GM21515 (cell line): ENCODE results near the gene DKK3.
"Not testable (repeated sequence)": the region's sequence is repeated elsewhere in the genome, so short reads cannot be mapped to it uniquely, and the experiment has no call there.

Experiments
- ATAC-seq: cut with Tn5 transposase; IDR thresholded peaks from one replicate; pipeline ENCODE4 v1.9.1; 2021; ENCODE audit not compliant: unreplicated experiment

The DKK3 gene

DNA sequence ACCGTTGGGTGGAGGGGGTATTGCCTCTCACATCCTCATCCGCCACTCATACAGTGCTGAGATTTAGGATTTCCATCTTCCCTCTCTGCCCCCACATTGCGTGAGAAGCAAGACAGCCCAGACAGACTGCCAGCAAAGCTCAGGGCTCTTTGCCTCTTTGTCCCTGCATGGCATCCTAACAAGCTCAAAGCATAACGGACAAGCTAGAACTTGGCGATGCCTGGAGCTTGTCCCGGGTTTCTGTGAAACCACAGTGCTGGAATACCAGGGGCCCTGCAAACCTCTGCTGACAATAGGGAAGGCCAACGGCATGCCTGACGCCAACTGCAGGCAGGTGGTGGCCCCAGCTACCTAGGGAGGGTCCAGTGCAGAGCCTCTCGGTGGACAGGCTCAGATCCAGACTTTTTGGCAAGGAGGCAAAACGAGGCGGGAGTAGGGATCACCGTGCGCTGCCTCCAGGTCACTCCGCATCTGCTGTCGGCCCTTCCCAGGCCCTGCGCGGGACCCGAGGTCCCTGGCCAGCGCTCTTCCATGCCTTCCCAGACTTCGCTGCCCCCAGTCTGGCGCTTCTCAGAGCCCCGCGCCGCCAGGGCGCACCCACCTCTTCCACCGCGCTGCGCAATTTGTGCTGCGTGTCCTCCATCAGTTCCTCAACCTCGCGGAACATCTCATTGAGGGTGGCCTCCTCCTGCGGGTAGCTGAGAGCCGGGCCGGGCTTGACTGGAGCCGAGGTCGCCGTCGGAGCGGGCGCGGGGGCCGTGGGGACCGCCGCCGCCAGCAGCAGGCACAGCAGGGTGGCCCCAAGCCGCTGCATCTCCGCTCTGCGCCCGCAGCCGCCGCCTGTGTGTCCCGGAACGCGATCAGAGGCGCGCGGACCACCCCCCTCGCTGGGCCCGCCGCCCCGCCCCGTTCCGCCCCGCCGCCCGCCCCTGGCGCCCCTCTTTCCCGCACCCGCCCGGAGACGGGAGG, at the start of gene DKK3:
TSS of gene DKK3 (minus strand) at position 858 of the 969 bp plus-strand sequence. CDS start at position 814, 44 bp downstream.
- no peak for ATAC-seq

DNA sequence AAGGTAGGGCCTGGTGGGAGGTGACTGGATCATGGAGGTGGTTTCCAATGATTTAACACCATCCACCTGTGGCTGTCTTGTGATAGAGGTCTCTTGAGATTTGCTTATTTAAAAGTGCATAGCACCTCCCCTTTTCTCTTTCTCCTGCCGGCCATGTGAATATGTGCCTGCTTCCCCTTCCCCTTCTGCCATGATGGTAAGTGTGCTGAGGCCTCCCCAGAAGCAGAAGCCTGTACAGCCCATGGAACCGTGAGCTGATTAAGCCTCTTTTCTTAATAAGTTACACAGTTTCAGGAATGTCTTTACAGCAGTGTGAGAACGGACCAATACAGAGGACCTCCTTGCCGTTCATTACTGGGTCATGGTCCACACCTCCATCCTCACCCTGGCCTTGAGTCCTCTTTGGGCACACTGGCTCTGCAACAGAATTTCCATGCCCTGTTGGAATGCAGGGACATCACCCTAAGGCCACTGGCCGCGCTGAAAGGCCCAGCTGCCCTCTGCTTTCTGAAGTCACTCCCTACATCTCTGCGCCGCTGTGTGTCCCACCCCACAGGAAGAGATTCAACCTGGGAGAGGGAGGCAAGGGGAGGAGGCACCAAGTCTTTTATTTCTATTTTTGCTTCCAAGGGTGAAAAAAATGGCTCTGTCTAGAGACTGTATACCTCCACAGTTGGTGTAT, 49.0 kb upstream of the DKK3 start:
- ATAC-seq, result no peak

DNA sequence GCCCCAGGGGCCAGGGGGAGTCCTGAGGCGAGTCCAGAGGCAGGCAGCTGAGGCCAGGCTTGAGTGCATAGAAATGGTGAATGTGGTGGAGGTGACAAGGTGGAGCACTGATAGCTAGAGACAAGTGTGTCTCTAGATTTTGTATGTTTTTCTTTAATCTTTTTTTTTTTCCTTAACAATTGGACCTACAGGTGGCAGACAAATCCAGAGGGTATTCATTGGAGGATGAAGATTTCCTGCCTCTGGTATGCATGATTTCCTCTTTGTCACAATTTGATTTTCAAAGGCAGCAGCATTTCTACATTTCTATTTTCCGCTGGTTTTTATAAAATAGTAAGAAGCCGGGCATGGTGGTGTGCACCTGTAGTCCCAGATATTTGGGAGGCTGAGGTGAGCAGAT, 47.7 kb upstream of the DKK3 start:
- no peak for ATAC-seq

DNA sequence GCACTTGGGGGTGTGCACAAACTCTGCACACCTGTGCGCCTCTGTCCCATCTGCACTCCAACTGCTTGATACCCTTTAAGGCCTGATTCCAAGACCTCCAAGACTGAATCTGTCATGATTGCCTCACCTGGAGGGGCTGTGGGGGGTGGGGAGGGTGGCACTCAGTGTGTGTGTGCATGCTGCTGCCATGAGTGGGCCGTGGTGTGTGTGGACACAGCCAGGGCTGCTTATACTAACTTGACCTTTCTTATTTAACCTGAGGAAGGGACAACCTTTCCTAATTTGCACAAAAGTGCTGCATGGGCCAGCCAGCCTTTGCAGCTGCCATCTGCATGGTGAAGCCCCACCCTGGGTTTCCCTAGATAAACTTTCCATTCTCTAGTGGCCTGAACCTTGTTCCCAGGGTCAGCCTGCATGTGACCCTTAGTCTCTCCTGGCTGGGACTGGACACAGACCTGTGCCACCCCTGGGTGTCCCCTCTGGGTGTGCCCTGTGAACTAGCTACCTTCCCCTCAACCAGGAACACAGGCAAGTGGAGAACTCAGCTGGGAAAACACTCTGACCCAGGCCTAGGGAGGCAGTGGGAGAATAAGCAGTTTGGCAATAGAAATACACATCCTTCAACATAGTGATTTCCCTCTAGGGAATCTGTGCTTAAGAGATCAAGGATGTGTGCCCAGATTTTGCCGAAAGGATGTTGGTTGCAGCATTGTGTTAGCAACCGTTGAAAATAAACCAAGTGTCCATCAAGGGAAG, 45.4 kb upstream of the DKK3 start:
- ATAC-seq, result no peak

DNA sequence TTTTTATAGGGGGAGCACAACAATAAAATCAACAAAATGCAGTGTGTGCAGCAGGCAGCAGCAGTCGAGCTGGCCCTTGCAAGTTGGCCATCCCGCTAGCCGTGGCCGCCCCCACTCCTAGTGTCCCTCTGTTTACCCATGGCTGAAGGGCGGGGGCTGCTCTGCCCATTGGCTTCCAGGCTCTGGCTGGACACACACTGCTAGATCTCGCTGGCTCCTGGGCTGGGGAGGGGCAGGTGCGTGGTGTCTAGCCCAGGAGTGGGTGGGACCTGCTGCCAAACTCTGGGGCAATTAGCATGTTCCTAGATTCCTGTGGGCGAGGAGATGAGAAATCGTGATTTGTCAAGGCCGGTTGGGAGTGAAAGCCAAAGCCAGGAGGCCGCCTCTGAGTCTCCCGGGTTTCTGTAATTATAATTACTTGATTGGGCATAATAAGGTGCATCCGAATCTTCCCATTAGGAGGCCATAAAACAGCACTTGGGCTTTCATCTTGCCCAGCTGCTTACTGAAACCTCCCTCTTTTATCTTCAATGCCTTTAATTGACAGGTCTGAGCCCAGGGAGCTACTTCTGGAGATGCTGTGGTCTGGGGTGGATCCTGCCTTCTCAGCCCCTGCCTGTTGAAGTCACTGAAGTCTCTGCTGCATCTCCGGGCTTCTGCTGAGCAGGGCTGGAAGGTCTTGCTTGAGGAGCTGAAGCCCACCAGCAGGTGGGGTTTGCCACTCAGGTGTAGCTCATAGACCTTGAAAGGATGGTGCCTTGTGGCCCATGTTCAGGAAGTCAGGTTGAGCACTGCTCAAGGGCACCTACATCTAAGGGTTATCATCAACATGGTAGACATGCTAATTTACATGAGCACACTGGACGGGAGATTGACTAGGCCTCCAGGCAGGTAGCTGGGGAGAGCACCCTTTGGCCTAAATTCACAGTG, 44.5 kb upstream of the DKK3 start:
- no peak for ATAC-seq

DNA sequence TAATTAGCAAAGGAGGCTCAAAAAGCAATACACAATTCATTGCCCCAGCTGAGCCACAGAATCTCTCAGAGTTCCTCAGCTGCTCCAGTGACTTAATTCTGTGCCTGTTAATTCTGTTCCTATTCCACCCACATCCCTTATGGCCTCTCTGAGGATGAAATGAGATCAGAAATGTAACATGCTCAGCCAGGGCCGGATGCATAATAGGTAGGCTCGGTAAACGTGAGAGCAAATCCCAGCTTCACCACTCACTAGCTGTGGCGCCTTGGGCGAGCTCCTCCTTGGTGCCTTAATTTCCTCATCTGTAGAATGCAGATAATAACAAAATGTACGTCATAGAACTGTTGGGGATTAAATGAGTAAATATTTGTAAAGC, 42.8 kb upstream of the DKK3 start:
- ATAC-seq, result no peak

DNA sequence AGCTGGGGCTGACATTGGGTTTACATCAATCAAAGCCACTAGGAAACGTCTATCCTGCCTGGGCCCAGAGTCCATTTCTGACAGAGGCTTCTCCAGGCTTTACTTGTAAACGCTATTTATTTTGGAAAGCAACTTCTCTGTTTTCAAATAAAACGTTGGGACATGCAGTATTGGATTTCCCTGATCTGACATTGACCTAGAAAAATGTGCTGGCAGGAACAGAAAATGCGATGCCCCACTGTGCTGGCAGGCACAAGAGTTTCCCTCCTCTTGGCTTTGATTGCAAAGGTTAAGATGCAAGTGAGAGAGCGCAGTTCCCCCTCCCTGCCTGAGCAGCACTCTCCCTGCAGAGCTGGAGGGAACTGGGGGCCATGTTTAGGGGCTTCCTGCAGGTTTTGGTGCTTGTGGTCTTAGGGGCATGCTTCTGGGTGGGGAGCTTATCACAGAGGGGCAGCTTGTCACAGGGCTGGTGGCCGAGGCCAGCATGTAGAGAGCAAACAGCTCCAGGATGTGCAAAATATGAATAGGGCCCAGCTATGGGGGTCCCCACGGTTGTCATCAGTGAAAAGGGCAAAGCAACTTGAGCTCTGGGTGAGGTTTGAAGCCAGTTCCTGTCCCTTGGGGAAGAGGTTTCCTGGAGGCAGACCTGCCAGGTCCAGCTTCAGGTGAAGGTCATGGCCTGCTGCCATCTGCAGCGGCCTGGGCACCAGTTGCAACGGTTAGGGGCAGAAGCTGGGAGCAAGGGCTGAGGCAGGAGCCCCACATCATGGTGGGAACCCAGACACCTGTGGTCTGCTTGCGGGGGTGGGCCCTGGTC, 42.3 kb upstream of the DKK3 start:
- ATAC-seq, result no peak

DNA sequence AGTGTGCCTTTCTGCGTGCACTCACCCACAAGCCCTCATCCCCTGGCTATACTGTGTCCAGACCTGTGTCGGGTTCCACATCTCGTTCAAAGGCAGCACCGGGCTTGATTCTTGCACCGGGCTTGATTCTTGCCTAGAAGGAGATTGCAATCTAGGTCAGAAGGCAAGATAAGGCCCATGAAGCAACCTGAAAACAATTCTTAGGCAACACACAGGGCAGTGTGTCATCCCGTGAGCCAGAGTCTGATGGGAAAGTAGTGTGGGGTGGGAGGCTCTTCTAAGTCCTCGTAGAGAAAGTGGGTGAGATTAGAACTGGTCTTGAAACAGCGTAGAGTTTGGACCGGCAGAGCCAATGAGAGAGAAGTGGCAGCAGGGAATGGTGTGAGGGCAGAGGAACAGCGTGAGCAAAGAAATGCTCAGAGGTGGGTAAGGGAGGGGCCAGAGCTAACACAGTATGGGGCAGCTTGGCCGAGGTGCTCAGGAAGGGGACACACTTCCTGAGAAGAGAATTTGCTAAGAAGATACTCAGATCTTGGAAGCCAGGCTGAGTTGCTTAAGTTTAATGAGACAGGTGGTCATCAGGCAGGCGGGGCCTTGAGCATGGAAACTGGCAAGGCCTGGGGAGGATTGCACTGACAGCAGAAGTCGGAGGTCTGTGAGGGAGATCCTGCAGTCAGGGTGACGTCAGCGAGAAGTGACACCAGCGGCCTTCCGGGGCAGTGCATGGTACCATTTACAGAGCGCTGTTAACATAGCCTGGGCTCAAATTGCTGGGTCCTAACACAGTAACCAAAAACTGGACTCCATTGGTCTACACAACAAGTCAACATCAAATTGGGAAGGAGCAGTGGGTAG, 40.7 kb upstream of the DKK3 start:
- no peak for ATAC-seq

DNA sequence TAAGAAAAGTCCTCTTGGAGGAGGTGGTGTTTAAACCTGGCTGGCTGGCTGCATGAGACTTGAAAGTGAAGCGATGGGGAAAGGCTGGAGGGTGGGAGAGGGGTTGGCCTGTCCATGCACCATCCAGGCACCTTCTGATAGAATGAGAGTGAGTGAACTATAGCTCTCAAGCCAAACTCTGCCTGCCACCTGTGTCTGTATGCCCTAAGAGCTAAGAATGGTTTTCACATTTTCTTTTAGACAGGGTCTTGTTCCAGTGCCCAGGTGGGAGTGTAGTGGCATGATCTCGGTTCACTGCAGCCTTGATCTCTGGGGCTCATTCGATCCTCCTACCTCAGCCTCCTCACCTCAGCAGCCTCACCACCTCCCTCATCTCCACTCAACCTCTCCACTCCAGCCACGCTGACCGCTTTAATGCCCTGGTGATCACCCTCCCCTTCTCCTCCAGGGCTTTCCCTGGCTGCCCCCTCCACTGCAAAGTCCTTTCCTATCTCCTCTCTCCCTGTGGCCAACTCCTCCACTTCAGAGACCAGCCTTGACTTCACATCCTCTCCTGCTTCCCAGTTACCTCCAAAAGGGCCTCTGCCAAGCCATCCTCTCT, 38.3 kb upstream of the DKK3 start:
- ATAC-seq, result no peak

DNA sequence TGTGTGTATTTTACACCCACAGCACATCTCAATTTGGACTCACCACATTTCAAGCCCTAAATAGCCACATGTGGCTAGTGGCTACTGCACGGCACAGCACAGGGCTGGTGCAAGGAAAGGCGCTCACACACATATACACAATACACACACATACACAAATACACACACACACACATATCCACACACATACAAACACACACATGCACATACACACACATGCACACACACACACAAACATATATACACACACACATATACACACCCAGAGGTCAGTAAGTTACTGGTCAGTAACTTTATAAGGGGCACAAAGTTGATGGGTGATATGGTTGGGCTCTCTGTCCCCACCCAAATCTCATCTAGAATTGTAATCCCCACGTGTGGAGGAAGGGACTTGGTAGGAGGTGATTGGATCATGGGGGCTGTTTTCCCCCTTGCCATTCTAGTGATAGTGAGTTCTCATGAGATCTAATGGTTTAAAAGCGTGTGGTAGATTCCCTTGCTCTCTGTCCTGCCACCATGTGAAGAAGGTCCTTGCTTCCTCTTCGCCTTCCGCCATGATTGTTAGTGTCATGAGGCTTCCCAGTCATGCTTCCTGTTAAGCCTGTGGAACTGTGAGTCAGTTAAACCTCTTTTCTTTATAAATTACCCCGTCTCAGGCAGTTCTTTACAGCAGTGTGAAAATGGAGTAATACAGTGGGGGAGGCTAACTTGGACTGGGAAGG, 37.6 kb upstream of the DKK3 start:
- no peak for ATAC-seq

DNA sequence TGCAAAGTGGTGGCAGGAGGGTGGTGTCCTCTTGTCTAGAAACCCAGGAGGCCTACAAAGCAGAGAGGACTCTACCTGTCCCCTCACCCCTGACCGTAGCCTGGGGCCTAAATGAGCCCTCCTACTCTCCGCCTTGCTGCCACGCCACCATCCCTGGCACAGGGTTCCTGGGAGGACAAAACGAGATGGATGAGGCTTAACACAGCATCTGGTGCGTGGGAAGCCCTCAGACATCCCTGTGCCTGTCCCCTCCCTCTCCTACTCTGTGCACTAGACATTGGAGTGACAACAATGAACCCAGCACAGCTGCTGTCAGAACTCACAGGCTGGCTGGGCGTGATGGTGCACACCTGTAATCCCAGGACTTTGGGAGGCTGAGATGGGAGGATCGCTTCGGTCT, 36.4 kb upstream of the DKK3 start:
- no peak for ATAC-seq

DNA sequence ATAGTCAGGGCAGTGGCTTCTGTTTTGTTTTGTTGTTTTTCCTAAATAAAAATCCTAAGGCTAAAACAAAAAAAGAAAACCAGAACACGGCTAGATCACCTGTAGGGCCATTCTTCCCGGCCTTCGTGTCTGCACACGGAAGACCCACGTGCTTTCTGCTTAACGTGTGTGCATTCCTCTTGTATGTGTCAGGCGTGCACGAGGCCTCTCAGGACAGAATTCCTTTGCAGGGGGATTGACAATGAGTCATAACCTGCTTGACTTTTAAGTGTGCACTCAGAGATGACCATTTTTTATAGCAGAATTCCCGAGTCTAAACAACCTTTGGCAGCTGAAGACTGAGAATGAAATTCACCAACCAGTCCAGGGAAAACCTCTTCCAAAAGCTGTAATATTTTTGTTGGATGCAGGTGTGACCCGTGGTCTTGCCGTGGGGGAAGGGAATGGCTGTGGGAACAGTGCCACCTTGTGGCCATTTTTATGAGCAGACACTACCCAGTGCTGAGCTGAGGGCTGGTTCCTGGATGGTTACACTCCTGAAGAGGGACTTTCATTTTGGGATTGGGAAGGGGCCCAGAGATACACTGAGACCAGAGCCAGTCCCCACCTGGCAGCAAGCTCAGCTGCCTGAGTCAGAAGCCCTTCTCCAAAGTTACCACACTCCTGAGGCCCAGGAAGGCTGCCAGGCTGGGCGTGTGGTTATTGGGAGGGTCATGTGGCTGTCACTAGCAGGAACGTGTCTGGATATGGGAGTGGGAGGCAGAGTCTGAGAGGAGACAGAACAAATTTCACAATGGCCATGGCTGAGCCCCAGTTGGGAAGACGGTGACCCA, 35.7 kb upstream of the DKK3 start:
- peak; percentile 86 for ATAC-seq

DNA sequence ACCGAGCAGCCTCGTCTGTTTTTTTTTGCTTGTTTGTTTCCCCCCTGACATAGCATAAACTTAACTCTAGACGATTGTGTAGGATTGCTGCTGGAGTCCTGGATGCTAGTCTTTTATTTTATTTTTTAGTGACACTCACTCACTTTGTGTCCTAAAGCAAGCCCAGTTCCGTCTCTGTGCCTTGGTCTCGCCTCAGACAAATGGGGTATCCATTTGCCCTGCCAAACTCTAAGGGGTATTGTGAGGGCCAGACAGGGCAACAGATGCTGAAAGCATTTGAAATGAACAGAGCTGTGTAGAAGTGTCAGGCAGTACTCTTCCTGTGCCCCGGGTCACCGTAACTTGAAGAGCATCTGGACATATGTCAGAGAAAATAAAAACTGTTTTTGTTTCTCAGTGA, 34.8 kb upstream of the DKK3 start:
- no peak for ATAC-seq

DNA sequence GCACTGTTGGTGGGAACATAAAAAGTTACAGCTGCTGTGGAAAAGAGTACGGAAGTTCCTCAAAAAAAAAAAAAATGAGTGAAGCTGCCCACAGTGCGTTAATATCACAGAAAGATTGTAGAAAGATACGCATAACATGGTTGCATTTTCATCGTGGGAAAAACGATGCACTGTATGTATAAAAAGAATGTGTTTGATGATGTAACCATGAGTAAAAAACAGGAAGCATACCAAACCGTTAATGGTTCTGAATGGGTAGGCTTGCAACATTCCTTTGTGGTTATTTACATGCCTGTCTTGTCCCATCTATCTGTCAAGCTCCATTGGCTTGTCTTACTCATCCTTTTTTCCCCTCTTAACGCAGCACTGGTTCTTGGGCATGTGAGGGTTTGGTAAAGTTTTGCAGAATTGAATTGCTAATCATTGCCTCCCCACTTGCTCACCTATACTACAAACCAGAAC, 33.8 kb upstream of the DKK3 start:
- ATAC-seq, result no peak

DNA sequence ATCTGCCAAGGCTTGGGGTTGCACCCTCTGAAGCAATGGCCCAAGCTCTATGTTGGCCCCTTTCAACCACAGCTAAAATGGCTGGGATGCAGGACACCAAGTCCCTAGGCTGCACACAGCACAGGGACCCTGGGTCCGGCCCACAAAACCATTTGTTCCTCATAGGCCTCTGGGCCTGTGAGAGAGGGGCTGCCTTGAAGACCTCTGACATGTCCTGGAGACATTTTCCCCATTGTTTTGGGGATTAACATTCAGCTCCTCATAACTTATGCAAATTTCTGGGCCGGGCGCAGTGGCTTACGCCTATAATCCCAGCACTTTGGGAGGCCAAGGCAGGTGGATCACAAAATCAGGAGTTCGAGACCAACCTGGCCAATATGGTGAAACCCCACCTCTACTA, 32.3 kb upstream of the DKK3 start:
- not testable (repeated sequence) for ATAC-seq

DNA sequence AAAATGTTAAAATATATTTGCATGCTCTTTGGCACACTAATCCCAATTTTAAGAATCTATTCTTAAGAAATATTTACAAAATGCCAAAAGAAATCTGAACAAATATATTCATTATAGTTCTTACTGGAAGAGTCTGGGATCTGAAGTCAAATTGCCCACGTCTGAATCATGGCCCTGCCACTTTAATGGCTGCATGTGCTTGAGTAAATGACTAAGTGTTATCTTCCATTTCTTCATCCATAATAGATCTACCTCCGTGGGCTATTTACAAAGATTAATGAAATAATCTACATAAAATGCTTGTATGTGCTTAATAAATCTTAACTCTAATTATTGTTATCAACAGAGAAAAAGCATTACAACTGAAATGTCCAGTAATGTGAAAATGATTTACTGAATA, 24.5 kb upstream of the DKK3 start:
- ATAC-seq, result no peak
